ENCODE measurements around the gene TNRC18. TPM values are rescaled to one million over a fixed set of nuclear protein-coding genes. Genes with fewer than 3 reads are reported as not detected.

Gene TNRC18
- total and polyA plus RNA-seq, 2 experiments from 2014 or later: 18.1 to 52.8 TPM

GRCh38 chr7:5425507-5426225 is 2.0 kb upstream of the TNRC18 start:
- WGBS (ENCODE audit: low lambda C conversion rate, missing lambda C conversion rate): under 1% methylated on average over 25 of the region's 38 CpGs
- peak overlapping the region; percentile 98 for H3K4me2 ChIP-seq
- H3K4me1 ChIP-seq (ENCODE audit: insufficient read depth): peaks cover 5% of the 10 kb centered on the region
- H3K36me3 ChIP-seq (replicated peaks; ENCODE audit: insufficient read depth, low read depth): no peaks in the 10 kb centered on the region
- TF ChIP-seq EZH2 (IDR thresholded peaks at IDR 0.05; ENCODE audit: borderline replicate concordance) (no peak), CTCF (IDR thresholded peaks at IDR 0.05; ENCODE audit: poor library complexity) (no peak), EZH2phosphoT487 (IDR thresholded peaks at IDR 0.05; ENCODE audit: low read depth, severe bottlenecking, unreplicated experiment) (no peak)
- H3K9me3 ChIP-seq (ENCODE audit: low read depth): no peaks in the 10 kb centered on the region
- peak overlapping the region; percentile 99 for H3K27ac ChIP-seq
- no peak overlapping the region for H2AFZ ChIP-seq
- H3K4me3 ChIP-seq: peak overlapping the region; percentile 89
- H3K9me2 ChIP-seq (replicated peaks; ENCODE audit: insufficient read depth): no peaks in the 10 kb centered on the region
- H3K27me3 ChIP-seq: no peaks in the 10 kb centered on the region
- peaks cover 9% of the 10 kb centered on the region for H4K20me1 ChIP-seq (ENCODE audit: insufficient read depth, poor library complexity, severe bottlenecking)
- peak; percentile 88 for DNase-seq (ENCODE audit: low spot score)
- peaks cover 88% of the 10 kb centered on the region for H3K79me2 ChIP-seq

- TF ChIP-seq CTCF (IDR thresholded peaks at IDR 0.05; ENCODE audit: poor library complexity): no peak
- TF ChIP-seq EZH2 (IDR thresholded peaks at IDR 0.05; ENCODE audit: borderline replicate concordance): no peak
- no peak for TF ChIP-seq EZH2phosphoT487 (IDR thresholded peaks at IDR 0.05; ENCODE audit: low read depth, severe bottlenecking, unreplicated experiment)
- H4K20me1 ChIP-seq (ENCODE audit: insufficient read depth, poor library complexity, severe bottlenecking): peaks cover 16% of the 10 kb centered on the region
- no peaks in the 10 kb centered on the region for H3K4me1 ChIP-seq (ENCODE audit: insufficient read depth)
- H3K9me2 ChIP-seq (replicated peaks; ENCODE audit: insufficient read depth): no peaks in the 10 kb centered on the region
- peak; percentile 69 for DNase-seq (ENCODE audit: low spot score)
- 1% methylated on average over 40 of the region's 44 CpGs for WGBS (ENCODE audit: low lambda C conversion rate, missing lambda C conversion rate)
- peak overlapping the region; percentile 99 for H3K27ac ChIP-seq
- H3K4me2 ChIP-seq: peak overlapping the region; percentile 98
- H3K27me3 ChIP-seq: no peaks in the 10 kb centered on the region
- H2AFZ ChIP-seq: no peak overlapping the region
- peak overlapping the region; percentile 89 for H3K4me3 ChIP-seq
- no peaks in the 10 kb centered on the region for H3K9me3 ChIP-seq (ENCODE audit: low read depth)
- H3K36me3 ChIP-seq (replicated peaks; ENCODE audit: insufficient read depth, low read depth): no peaks in the 10 kb centered on the region
- peaks cover 88% of the 10 kb centered on the region for H3K79me2 ChIP-seq
These were observed 1.3 kb upstream of the TNRC18 start for GRCh38 chr7:5424749-5425506.

GRCh38 chr7:5423976-5424748 is 528 bp upstream of the TNRC18 start:
- Histone ChIP-seq H3K4me1 (ENCODE audit: insufficient read depth) (peaks cover 2% of the 10 kb centered on the region), H3K27ac (peak overlapping the region; percentile 99), H2AFZ (no peak overlapping the region), H3K79me2 (peaks cover 89% of the 10 kb centered on the region), H3K9me3 (ENCODE audit: low read depth) (no peaks in the 10 kb centered on the region), H3K4me2 (peak overlapping the region; percentile 98), H3K27me3 (no peaks in the 10 kb centered on the region), H3K9me2 (replicated peaks; ENCODE audit: insufficient read depth) (no peaks in the 10 kb centered on the region), H4K20me1 (ENCODE audit: insufficient read depth, poor library complexity, severe bottlenecking) (peaks cover 24% of the 10 kb centered on the region), H3K4me3 (peak overlapping the region; percentile 89), H3K36me3 (replicated peaks; ENCODE audit: insufficient read depth, low read depth) (no peaks in the 10 kb centered on the region)
- TF ChIP-seq CTCF (IDR thresholded peaks at IDR 0.05; ENCODE audit: poor library complexity) (no peak), EZH2phosphoT487 (IDR thresholded peaks at IDR 0.05; ENCODE audit: low read depth, severe bottlenecking, unreplicated experiment) (no peak), EZH2 (IDR thresholded peaks at IDR 0.05; ENCODE audit: borderline replicate concordance) (no peak)
- under 1% methylated on average over 40 of the region's 57 CpGs for WGBS (ENCODE audit: low lambda C conversion rate, missing lambda C conversion rate)
- peak; percentile 99 for DNase-seq (ENCODE audit: low spot score)
